NCI-H526 (cell line): ENCODE data around the gene RHEX.

Source experiments
- DNase-seq, 2 experiments: peaks; one replicate each; lab custom pipeline; 2025; lab: John Stamatoyannopoulos, UW

RHEX gene

DNA sequence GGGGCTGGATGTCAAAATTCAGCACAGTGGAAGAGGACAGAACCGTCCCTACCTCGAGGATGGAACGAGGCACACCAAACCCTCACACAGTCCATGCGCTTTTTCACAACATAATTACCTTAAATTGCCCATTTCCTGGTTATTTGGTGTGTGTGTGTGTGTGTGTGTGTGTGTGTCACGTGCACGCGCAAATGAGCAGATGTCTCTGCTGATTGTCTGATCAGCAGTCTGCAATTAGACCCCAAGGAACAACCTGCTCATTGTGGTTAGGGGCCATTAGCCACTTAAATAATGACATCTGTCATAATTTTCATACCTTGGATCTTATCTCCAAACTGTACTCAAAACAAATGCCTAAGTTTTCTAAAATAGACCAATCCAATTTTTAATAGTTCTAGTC, 41.1 kb downstream of the RHEX start:
- no peak for DNase-seq

DNA sequence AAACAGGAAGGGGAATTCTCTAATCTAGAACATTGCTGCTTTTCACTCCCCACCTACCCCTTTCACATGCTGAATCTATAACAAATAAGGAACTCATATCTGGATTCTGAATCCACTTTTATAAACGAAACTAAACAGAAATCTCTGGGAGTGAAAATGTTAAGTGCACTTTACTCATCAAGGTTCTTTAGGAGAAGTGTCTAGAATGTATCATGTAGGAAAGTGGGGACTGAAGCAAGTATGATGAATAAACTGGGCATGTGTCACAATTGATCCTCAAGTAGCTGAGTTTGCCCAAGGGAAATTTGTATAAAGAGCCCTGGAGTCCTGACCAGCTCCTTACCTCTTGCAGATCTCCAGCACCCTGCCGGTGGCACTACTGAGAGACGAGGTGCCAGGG, 44.4 kb downstream of the RHEX start:
- DNase-seq, result no peak

DNA sequence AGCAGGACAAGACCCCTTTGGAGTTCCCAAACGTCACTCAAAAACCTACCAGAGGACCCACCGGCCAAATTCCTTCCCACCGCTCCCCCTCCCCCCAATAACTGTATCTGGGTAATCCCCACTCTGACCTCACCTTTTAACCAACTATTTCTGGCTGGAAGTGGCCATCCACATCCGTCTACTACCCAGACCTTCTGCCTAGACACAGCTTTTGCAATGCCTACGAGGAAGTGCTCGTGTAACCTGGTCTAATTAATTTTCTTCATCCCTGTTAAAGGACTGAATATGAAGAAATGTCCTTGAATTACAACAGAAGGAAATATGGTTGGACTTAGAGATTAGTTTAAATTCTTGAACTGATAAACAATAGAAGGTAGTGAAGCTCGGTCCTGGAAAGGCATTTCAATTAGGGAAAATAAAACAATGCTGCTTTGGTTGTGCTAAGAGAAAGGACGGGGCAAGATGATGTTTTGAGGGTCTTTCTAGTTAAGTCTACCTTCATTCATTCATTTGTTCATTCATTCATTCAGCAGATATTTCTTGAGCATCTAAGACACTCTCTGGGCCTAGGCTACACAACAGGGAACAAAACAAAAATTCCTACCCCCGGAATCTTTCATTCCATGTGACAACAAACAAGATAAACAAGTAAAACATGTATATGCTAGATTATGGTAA, 45.4 kb downstream of the RHEX start:
- no peak for DNase-seq

GRCh38 chr1:206100226-206100815, 47.3 kb downstream of the RHEX start:
- DNase-seq, result no peak

GRCh38 chr1:206101351-206102045, 48.5 kb downstream of the RHEX start:
- DNase-seq, result no peak

DNA sequence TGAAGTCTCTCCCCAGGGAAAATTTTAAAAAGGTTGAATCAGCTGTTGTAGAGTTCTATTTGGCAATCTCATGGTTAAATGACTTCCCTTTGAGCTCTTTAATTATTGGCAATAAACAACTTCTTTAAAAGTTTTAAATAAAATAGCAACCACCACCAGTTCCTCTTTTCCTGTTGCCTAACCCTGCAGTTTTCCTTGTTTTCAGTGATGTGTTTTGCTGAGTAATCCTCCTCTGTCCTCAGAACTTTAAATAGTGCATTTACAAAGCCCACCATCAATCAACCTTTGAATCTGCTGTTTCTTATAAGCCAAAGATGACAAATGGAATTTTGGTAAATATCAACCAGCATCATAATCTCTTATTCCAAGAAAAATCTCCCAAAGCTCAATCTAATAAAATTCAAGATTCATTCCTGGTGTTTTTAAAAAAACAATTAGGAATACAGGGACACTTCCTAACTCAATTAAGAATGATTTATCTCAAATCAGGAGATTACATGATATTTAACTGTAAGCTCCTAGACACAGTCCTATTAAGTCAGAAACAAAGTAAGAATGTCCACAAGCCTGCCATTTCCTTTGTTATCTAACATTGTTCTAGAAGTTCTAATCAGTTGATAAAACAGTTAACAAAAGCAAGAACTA, 49.4 kb downstream of the RHEX start:
- no peak for DNase-seq

GRCh38 chr1:206103979-206104378, 51.0 kb downstream of the RHEX start:
- DNase-seq, result no peak

DNA sequence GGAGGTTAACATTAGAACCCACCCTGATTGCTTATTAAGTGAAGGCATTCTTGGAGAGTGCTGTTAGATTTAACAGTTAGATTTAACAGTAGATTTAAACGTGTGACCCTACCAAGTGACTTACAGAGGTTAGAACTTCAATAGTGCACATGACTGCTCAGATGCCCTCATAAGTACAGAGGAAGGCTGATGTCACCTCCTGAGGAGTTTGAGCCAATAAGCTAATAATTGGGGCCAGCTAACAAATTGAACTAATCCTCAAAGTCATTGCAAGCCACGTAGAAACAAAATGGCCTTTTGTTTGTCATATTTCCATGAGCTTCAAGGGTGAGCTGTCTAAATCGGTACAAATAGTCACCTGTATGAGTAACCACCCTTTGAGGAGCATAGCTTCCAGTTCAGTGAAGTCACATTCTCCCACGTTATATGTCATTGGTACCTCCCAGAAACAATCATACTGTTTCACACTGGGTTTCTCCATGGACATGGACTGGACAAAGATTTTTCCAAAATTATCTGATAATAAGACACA, 52.6 kb downstream of the RHEX start:
- DNase-seq, result no peak

GRCh38 chr1:206106328-206107167, 53.6 kb downstream of the RHEX start:
- peak; percentile 5 to 64 for DNase-seq

- no peak for DNase-seq
These were observed 54.2 kb downstream of the RHEX start for GRCh38 chr1:206107168-206107544.

GRCh38 chr1:206108635-206109034, 55.7 kb downstream of the RHEX start:
- no peak for DNase-seq

GRCh38 chr1:206109718-206110117, 56.7 kb downstream of the RHEX start:
- no peak for DNase-seq

GRCh38 chr1:206110161-206110560, 57.2 kb downstream of the RHEX start:
- no peak for DNase-seq

GRCh38 chr1:206110820-206111219, 57.8 kb downstream of the RHEX start:
- DNase-seq, result no peak

DNA sequence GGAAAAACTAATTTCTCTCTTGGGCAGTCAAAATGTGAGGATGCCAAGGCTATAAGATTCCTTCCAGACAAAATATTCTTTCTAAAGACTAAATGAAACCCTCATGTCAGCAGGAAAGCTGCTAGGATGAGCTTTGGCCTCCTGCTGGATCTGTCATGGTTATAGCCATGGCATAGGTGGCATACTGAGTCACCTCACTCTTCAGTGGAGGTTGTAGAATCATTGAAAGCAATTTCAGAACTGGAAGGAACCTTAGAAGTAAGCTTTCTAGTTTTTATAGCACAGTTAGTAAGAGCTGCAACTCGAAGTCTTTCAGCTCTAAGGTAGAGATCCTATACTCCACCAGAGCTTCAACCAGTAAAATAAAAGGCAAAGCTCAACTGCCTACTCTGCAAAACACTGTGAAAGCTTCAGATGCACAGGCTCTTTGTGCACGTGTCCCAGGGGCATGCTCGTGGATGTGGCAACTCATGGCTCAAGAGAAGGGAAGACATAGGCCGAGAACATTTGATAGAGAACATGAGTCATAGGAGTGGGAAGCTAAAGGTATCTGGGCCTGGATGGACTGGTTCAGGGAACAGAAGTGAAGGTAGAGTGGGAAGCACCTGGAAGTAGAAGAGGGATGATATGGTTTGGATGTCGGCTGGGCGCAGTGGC, 58.4 kb downstream of the RHEX start:
- DNase-seq, result no peak

GRCh38 chr1:206112600-206113301, 59.8 kb downstream of the RHEX start:
- peak in 1 of 2 experiments; percentile 17 for DNase-seq

DNA sequence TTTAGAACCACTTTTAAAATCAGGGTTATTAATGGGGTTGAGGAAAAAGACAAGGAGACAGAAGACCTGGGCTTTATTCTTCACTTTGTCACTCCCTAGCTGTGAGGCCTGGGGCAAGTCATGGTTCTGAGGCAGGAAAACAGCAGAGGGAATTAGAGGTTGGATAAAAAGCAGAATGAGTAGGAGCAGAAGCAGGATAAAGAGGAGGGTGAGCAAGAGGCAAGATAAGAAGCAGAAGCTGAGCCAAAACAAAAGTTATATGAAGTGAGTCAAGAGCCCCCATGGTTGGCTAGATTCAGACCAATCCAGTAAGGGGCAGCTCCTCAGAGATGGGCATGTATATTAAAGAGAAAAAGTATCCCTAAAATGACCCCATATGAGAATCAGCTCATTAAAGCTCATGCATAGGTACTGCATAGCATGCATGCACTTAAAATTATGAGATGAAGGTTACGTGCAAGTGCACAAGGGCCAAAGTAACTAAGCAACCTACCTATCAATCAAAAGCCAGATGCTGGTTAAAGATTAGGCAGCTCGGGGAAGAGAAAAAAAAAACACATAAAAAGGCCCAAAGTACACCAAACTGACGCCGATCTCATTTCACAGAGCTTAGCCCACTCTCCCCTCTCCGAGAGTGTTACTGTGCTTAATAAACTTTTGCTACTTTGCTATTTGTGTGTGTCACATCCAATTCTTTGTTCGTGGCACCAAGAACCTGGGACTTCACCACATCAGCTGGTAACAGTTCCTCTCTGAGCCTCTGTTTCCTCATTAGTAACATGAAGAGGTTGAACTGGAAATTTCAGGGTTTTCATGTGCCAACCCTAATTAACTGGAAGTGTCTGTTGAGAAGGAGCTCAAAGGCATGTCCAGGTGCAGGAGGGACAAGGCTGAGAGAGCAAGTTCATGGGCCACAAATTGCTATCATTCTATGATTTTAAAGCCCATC, 62.0 kb downstream of the RHEX start:
- no peak for DNase-seq

GRCh38 chr1:206115791-206116190, 62.8 kb downstream of the RHEX start:
- DNase-seq, result no peak

- no peak for DNase-seq
These were observed 63.4 kb downstream of the RHEX start for GRCh38 chr1:206116191-206116872.
